Sigmoid colon (tissue), 4 donors: Measurements from ENCODE around the gene RAP1A.

ENCODE experiments used
- POLR2A ChIP-seq, 2 donors: fragments of 450-650 bp; IDR thresholded peaks; one replicate each; pipeline ENCODE4 v1.6.1; 2016; ENCODE audit warnings: antibody characterized with exemption in 2 of 2, mild to moderate bottlenecking in 2 of 2, moderate library complexity in 2 of 2
- POLR2AphosphoS5 ChIP-seq, 4 donors: sonication (generic); formaldehyde crosslinking; IDR thresholded peaks; one replicate each; pipeline ENCODE4 v1.6.1; 2017; ENCODE audit warnings: antibody characterized with exemption in 4 of 4
- TF ChIP-seq, protein P1 (sequence below), 4 experiments: fragments of 450-650 bp in 3 of 4; fragments of 200-600 bp in 1 of 4; IDR thresholded peaks; one replicate each; pipeline ENCODE4 v1.5.1; 2016 to 2019; ENCODE audit warnings: antibody characterized with exemption in 4 of 4, mild to moderate bottlenecking in 3 of 4, moderate library complexity in 2 of 4

DNA sequence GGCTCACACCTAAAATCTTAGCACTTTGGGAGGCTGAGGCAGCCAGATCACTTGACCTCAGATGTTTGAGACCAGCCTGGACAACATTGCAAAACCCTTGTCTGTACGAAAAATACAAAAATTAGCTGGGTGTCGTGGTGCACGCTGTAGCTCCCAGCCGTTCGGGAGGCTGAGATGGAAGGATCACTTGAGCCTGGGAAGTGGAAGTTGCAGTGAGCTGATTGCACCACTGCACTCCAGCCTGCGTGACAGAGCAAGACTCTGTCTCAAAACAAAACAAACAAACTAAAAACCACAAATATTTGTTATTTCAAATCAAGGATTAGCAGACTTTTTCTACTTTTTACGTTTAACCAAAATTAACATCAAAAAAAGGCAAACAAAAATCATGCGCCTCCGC lies 88.3 kb downstream of the RAP1A start:
- TF ChIP-seq, protein P1, sequence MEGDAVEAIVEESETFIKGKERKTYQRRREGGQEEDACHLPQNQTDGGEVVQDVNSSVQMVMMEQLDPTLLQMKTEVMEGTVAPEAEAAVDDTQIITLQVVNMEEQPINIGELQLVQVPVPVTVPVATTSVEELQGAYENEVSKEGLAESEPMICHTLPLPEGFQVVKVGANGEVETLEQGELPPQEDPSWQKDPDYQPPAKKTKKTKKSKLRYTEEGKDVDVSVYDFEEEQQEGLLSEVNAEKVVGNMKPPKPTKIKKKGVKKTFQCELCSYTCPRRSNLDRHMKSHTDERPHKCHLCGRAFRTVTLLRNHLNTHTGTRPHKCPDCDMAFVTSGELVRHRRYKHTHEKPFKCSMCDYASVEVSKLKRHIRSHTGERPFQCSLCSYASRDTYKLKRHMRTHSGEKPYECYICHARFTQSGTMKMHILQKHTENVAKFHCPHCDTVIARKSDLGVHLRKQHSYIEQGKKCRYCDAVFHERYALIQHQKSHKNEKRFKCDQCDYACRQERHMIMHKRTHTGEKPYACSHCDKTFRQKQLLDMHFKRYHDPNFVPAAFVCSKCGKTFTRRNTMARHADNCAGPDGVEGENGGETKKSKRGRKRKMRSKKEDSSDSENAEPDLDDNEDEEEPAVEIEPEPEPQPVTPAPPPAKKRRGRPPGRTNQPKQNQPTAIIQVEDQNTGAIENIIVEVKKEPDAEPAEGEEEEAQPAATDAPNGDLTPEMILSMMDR (IDR thresholded peaks at IDR 0.05), result no peak
- TF ChIP-seq POLR2A (IDR thresholded peaks at IDR 0.05) (no peak), POLR2AphosphoS5 (IDR thresholded peaks at IDR 0.05) (no peak)
